H9 (cell line): Measurements from ENCODE around the gene GTPBP4. TPM values are rescaled to one million over a fixed set of nuclear protein-coding genes. Genes with fewer than 3 reads are reported as not detected.

Source experiments
- DNase-seq: peaks from one replicate; pipeline ENCODE4 v3.0.0-alpha.2; 2017
- H2AFZ ChIP-seq: one replicate; pipeline ENCODE4 v1.6.1; 2013; ENCODE audit warnings: mild to moderate bottlenecking, low read length, control low read depth, moderate library complexity
- H2AK5ac ChIP-seq: 2 replicates; pipeline ENCODE4 v1.6.1; 2013; ENCODE audit warnings: low read length, control low read depth, mixed read lengths; ENCODE audit not compliant: insufficient read length
- H2BK120ac ChIP-seq: one replicate; pipeline ENCODE4 v1.6.1; 2013; ENCODE audit warnings: low read depth, mild to moderate bottlenecking, low read length, control low read depth, inconsistent platforms; ENCODE audit not compliant: poor library complexity, severe bottlenecking
- H2BK12ac ChIP-seq: 2 replicates; pipeline ENCODE4 v1.6.1; 2013; ENCODE audit warnings: low read length, control low read depth, mixed read lengths, low read depth; ENCODE audit not compliant: insufficient read length
- H2BK15ac ChIP-seq: 2 replicates; pipeline ENCODE4 v1.6.1; 2013; ENCODE audit warnings: low read depth, low read length, control low read depth
- H2BK20ac ChIP-seq: one replicate; pipeline ENCODE4 v1.6.1; 2013; ENCODE audit warnings: low read depth, mild to moderate bottlenecking, low read length, control low read depth, inconsistent platforms; ENCODE audit not compliant: poor library complexity, severe bottlenecking
- H2BK5ac ChIP-seq: 2 replicates; pipeline ENCODE4 v1.6.1; 2013; ENCODE audit warnings: low read length, control low read depth, mixed read lengths; ENCODE audit not compliant: insufficient read length
- H3K14ac ChIP-seq: 2 replicates; pipeline ENCODE4 v1.6.1; 2013; ENCODE audit warnings: low read length, control low read depth; ENCODE audit not compliant: insufficient read depth
- H3K18ac ChIP-seq: 2 replicates; pipeline ENCODE4 v1.6.1; 2013; ENCODE audit warnings: low read depth, mild to moderate bottlenecking, mixed read lengths, low read length, control low read depth; ENCODE audit not compliant: insufficient read length
- H3K23ac ChIP-seq: 2 replicates; pipeline ENCODE4 v1.6.1; 2013; ENCODE audit warnings: low read length, control low read depth, mixed read lengths, low read depth; ENCODE audit not compliant: insufficient read length
- H3K23me2 ChIP-seq: 2 replicates; pipeline ENCODE4 v1.6.1; 2013; ENCODE audit warnings: low read depth, mild to moderate bottlenecking, mixed read lengths, low read length, control low read depth; ENCODE audit not compliant: insufficient read length, poor library complexity, severe bottlenecking
- H3K27ac ChIP-seq: 2 replicates; pipeline ENCODE4 v1.5.1; 2013; ENCODE audit warnings: low read length, control low read depth, mixed read lengths, low read depth; ENCODE audit not compliant: insufficient read length
- H3K27me3 ChIP-seq: 2 replicates; pipeline ENCODE4 v1.6.1; 2013; ENCODE audit warnings: low read length, control low read depth, inconsistent platforms; ENCODE audit not compliant: insufficient read depth
- H3K4ac ChIP-seq: 2 replicates; pipeline ENCODE4 v1.6.1; 2013; ENCODE audit warnings: low read depth, mild to moderate bottlenecking, control low read depth, inconsistent platforms, low read length, moderate library complexity
- H3K4me1 ChIP-seq: 2 replicates; pipeline ENCODE4 v1.6.1; 2013; ENCODE audit warnings: low read length, control low read depth, inconsistent platforms; ENCODE audit not compliant: insufficient read depth
- H3K4me2 ChIP-seq: 2 replicates; pipeline ENCODE4 v1.6.1; 2013; ENCODE audit warnings: low read length, control low read depth, mixed read lengths; ENCODE audit not compliant: insufficient read length, insufficient read depth
- H3K56ac ChIP-seq: 2 replicates; pipeline ENCODE4 v1.6.1; 2013; ENCODE audit warnings: low read depth, mild to moderate bottlenecking, mixed read lengths, low read length, control low read depth; ENCODE audit not compliant: insufficient read length
- H3K79me1 ChIP-seq: 2 replicates; pipeline ENCODE4 v1.6.1; 2013; ENCODE audit warnings: low read depth, mild to moderate bottlenecking, moderate library complexity, low read length, control low read depth, inconsistent platforms; ENCODE audit not compliant: insufficient read depth, poor library complexity, severe bottlenecking
- H3K79me2 ChIP-seq: 2 replicates; pipeline ENCODE4 v1.6.1; 2013; ENCODE audit warnings: low read length, control low read depth, inconsistent platforms; ENCODE audit not compliant: insufficient read depth
- H3K9ac ChIP-seq: 2 replicates; pipeline ENCODE4 v1.6.1; 2013; ENCODE audit warnings: low read length, control low read depth, mixed read lengths; ENCODE audit not compliant: insufficient read length; ENCODE audit errors: extremely low read depth
- H3K9me3 ChIP-seq: one replicate; pipeline ENCODE4 v1.6.1; 2013; ENCODE audit warnings: low read depth, low read length, inconsistent platforms; ENCODE audit not compliant: control insufficient read depth
- H3T11ph ChIP-seq: one replicate; pipeline ENCODE4 v1.6.1; 2013; ENCODE audit warnings: mild to moderate bottlenecking, low read length, control low read depth, inconsistent platforms
- H4K20me1 ChIP-seq: one replicate; pipeline ENCODE4 v1.6.1; 2013; ENCODE audit not compliant: control insufficient read depth, insufficient read length, insufficient read depth
- H4K5ac ChIP-seq: 2 replicates; pipeline ENCODE4 v1.6.1; 2013; ENCODE audit warnings: low read depth, mild to moderate bottlenecking, mixed read lengths, low read length, control low read depth; ENCODE audit not compliant: insufficient read length
- H4K8ac ChIP-seq: replicated peaks from 2 replicates; pipeline ENCODE4 v1.6.1; 2013; ENCODE audit warnings: low read length, control low read depth, mixed read lengths, low read depth; ENCODE audit not compliant: insufficient read length
- H4K91ac ChIP-seq: 2 replicates; pipeline ENCODE4 v1.6.1; 2013; ENCODE audit warnings: low read depth, mild to moderate bottlenecking, moderate library complexity, mixed read lengths, low read length, control low read depth; ENCODE audit not compliant: insufficient read length
- H3K27ac Mint-ChIP-seq, 3 experiments: 2 replicates in 2 of 3; 3 replicates in 1 of 3; pipeline ENCODE4 v1.8.0; 2020 to 2021; ENCODE audit warnings: mixed read lengths in 3 of 3, mild to moderate bottlenecking in 1 of 3, moderate library complexity in 1 of 3
- H3K27me3 Mint-ChIP-seq: 2 replicates; pipeline ENCODE4 v1.8.0; 2021; ENCODE audit warnings: low read depth, mild to moderate bottlenecking, moderate library complexity, mixed read lengths
- H3K36me3 Mint-ChIP-seq, 3 experiments: 2 replicates in 2 of 3; 3 replicates in 1 of 3; pipeline ENCODE4 v1.8.0; 2020 to 2021; ENCODE audit warnings: low read depth in 3 of 3, mixed read lengths in 3 of 3; ENCODE audit not compliant: insufficient read depth in 1 of 3
- H3K4me1 Mint-ChIP-seq, 2 experiments: 2 replicates each; pipeline ENCODE4 v1.8.0; 2020; ENCODE audit warnings: mixed read lengths in 2 of 2
- H3K4me3 Mint-ChIP-seq, 2 experiments: 2 replicates in 1 of 2; 3 replicates in 1 of 2; pipeline ENCODE4 v1.8.0; 2020 to 2021; ENCODE audit warnings: mild to moderate bottlenecking in 2 of 2, mixed read lengths in 2 of 2, moderate library complexity in 1 of 2
- H3K9me3 Mint-ChIP-seq, 2 experiments: 2 replicates in 1 of 2; 3 replicates in 1 of 2; pipeline ENCODE4 v1.8.0; 2020; ENCODE audit warnings: mild to moderate bottlenecking in 2 of 2, mixed read lengths in 2 of 2, moderate library complexity in 1 of 2
- CTCF ChIP-seq: fragments of 200-600 bp; sonication (generic); conservative IDR thresholded peaks from 3 replicates; pipeline ENCODE4 v1.8.0; 2021; ENCODE audit warnings: antibody characterized with exemption, mild to moderate bottlenecking
- WGBS: extraction: QIAGEN DNeasy Blood & Tissue Kit; methylation state at CpG from one replicate; pipeline ENCODE4 v1.1.7; 2013; ENCODE audit warnings: missing lambda C conversion rate, low lambda C conversion rate, mixed read lengths; ENCODE audit not compliant: insufficient read length; ENCODE audit errors: extremely low coverage; 5-methylcytosine and 5-hydroxymethylcytosine counted together
- total RNA-seq: library from RNA; stranded (reverse); gene quantifications from 2 replicates; pipeline ENCODE4 v1.2.1, GENCODE V29; 2021

GTPBP4 gene
- total RNA-seq, 1 experiment from 2014 or later, result 134 TPM

GRCh38 chr10:1007583-1007982 lies 19.3 kb downstream of the GTPBP4 start:
- Mint-ChIP-seq H3K9me3 (no peaks in the 10 kb centered on the region), H3K4me1 (no peaks in the 10 kb centered on the region), H3K27me3 (no peaks in the 10 kb centered on the region; the same call in 1 of the 2 replicates), H3K27ac (peak overlapping the region in 2 of 3 experiments; percentile 11 to 19; a peak in 3 of 7 replicates), H3K4me3 (no peak overlapping the region), H3K36me3 (peaks cover 77 to 96% (median 94%) of the 10 kb centered on the region in 3 experiments)
- H3K9me3 ChIP-seq, result no peaks in the 10 kb centered on the region
- no peak overlapping the region for H4K8ac ChIP-seq
- no peak overlapping the region for H4K91ac ChIP-seq
- H2AFZ ChIP-seq, result no peak overlapping the region
- WGBS, result no CpG with 5 or more reads among the region's 10 CpGs
- H3K9ac ChIP-seq, result no peak overlapping the region
- TF ChIP-seq CTCF, result no peak
- H3K14ac ChIP-seq, result no peak overlapping the region
- H2BK15ac ChIP-seq, result no peak overlapping the region
- H3T11ph ChIP-seq, result no peak overlapping the region
- no peak overlapping the region for H2BK5ac ChIP-seq
- H3K18ac ChIP-seq, result no peak overlapping the region
- H2AK5ac ChIP-seq, result no peak overlapping the region
- no peaks in the 10 kb centered on the region for H3K27me3 ChIP-seq
- H2BK12ac ChIP-seq, result no peak overlapping the region
- H3K23me2 ChIP-seq, result no peaks in the 10 kb centered on the region
- H3K56ac ChIP-seq, result no peak overlapping the region
- H3K4ac ChIP-seq, result no peak overlapping the region
- no peak overlapping the region for H4K5ac ChIP-seq
- H4K20me1 ChIP-seq, result peaks cover 4% of the 10 kb centered on the region
- H3K4me2 ChIP-seq, result no peak overlapping the region
- H3K79me1 ChIP-seq, result no peaks in the 10 kb centered on the region
- no peak overlapping the region for H3K23ac ChIP-seq
- no peaks in the 10 kb centered on the region for H3K79me2 ChIP-seq
- no peak overlapping the region for H3K27ac ChIP-seq
- DNase-seq, result no peak
- H2BK20ac ChIP-seq, result no peak overlapping the region
- H2BK120ac ChIP-seq, result no peak overlapping the region
- H3K4me1 ChIP-seq, result no peaks in the 10 kb centered on the region
